Measurements from ENCODE around the gene ACER3.
"Not testable (repeated sequence)": the region's sequence is repeated elsewhere in the genome, so short reads cannot be mapped to it uniquely, and the experiment has no call there.

ACER3 gene

DNA sequence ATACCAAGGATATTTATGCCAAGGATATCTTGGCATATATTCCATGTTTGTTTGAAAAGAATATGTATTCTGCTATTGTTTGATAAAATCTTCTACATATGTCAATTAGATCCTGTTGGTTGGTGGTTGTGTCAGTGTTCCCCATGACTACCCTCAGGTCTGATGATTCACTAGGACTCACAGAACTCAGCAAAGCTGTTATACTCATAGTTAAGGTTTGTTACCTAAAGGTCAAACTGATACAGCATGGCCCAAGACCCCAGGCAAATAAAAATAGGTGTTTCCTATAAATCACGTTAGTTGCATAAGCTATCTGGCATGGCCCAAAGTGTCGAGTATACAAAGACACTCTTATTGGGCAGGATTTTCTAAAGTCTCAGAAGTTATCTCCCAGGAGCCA is 143.2 kb downstream of the ACER3 start:
- DNase-seq: no peak

DNA sequence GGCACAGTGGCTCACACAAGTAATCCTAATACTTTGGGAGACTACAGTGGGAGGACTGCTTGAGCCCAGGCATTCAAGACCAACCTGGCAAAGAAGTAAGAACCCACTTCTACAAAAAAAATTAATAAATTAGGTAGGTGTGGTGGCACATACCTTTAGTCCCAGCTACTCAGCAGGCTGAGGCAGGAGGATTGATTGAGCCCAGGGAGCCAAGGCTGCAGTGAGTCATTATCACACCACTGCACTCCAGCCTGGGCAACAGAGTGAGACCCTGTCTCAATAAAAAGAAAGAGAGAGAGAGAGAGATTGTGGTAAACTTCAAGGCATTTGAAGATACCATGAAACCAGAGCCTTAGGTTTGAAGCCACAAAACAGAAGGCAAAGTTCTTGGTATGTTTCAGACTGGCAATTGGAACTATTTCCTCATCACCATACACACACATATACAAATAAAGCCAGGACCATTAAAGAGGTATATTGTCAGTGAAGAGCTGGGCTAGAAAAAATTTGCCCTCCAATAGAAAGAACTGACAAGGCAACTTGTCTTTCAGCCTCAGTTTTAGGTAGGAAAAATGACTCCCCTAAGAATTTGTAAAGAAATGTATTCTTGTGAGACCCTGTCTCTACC is 148.9 kb downstream of the ACER3 start:
- no peak for DNase-seq

DNA sequence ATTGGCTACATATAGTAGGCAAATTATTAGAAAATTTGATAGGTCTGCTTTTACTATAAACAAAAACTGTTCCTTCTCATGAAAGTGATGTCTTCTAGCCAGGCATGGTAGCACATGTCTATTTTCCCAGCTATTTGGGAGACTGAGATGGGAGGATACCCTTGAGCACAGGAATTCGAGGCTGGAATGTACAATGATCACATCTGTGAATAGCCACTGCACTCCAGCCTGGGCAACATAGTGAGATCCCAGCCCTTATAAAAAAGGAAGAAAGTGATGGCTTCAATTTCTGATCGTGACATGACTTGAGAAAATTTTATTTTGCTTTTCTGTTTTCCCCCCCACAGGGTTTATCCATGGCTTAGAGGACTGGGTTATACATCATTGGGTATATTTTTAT is 154.0 kb downstream of the ACER3 start:
- no peak for DNase-seq

DNA sequence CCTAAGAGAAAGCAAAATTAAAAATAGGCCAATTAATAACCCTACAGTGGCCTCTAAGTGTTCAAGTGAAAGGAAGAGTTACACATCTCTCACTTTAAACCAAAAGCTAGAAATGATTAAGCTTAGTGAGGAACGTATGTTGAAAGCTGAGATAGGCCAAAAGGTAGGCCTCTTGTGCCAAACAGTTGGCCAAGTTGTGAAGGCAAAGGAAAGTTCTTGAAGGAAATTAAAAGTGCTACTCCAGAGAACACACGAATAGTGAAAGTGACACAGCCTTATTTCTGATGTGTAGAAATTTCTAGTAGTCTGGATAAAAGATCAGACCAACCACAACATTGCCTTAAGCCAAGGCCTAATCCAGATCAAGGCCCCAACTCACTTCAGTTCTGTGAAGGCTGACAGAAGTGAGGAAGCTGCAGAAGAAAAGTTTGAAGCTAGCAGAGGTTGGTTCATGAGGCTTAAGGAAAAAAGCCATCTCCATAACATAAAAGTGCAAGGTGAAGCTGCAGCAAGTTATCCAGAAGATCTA is 157.7 kb downstream of the ACER3 start:
- not testable (repeated sequence) for DNase-seq

DNA sequence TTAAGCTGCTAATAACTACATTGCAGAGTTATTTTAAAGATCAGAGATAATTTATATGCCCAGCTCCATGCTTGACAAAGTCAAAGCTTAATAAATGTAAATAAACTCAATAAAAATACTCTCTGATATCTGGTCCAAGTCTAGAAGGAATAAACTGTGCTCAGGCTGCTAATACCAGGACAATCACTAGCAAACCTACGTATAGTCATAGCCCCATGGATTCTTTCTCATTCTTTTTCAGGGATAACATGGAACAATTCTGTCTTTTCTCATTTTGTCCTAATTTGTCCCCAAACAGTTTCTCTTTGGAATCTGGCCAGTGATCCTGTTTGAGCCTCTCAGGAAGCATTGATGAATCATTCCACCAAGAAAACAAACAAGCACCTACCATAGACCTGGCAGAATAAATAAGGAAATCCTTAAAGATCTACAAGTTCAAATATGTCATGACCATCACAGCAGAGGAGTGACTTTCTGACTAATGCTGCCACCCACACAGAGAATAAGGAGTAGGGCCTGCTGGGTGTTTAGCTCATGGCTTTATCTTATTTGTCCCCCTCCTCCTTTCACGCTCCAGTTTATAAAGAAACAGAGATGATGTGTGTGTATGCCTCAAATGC is 159.4 kb downstream of the ACER3 start:
- DNase-seq: no peak

DNA sequence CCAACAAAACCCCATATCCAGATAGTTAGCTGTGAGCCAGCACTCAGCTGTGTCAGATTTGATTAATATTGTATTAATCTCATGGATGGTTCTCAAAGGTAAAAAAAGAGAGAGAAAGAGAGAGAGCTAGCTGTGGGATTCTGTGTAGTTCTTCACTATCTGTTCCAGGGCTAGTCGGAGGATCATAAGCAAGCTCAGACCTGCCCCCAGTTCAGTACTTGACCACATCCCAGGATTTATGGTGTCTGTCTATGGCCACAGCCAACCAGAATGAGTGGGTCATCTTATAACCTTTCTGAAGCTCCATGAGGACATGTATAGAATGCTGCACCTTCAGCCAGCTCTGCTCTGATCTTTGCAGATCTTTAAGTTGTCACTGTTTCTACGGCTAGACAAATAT is 160.0 kb downstream of the ACER3 start:
- no peak for DNase-seq

DNA sequence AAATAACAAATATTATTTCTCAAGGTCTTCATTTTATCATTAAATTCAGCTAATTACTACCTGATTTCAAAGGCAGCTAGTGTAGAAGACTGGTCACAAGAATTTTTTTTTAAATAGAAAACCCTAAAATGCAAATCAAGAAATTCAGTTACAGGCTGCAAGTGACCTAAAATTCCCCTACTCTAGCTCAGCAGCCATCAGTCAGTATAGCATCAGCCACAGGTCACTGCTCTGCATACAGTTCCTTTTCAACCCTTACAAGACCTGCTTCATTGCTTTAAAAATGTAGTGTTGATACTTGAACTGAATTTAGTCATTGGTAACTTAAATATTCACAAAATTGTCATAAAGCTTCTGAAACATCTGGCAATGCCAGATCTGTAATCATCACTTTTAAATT is 164.0 kb downstream of the ACER3 start:
- no peak for DNase-seq

DNA sequence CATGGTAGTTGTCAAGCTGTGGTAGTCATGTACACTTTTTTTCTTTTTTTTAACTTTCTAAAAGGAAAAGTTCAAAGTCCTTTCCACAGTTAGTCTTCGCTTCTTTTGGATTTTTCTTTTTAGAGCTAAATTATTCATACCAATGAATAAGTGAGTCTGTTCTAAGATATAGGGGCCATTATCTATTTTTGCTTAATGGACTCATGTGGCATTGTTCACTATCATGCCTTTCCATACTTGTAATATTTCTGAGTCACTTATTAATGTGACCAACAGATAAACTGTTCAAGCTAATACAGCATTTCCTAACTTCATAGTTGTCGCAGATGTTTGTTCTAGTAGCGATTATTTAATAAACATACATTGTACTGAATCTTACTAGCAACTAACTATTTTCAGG is 165.5 kb downstream of the ACER3 start:
- no peak for DNase-seq

DNA sequence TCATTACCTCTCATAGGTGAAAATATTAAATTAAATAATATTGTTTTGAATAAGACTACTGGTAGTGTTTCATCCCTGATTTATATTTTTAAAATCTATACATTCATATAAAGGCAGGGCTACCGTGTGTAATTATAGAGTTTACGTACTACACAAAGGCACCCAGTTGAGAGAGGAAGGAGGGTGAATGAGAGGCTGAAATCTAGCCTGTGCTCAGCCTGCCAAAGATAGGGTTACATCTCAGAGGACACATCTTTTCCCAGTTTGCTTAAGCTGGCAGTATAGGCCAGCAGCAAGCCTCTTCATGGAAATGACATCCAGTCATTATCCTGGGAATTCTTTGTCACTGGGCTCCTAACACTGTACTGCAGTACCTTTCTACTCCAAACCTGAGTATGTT is 166.0 kb downstream of the ACER3 start:
- no peak for DNase-seq

DNA sequence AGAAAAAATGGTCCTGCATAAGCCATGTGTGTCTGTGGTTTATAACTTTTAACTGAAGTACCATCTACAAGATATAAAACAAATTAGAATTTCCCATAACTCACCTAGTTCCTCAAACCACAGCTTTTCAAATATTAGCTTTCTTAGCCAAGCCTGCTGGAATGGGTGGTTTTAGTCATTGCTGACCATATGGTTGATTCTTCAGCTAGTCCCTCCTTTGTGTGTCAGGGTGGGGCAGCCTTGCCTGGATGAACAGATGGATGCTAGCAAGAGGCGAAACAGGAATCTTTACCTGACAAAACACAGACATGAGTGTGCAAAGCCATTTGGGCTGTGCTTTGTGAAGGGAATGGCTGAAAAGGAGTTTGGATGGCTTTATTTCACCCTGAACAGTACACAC is 166.6 kb downstream of the ACER3 start:
- DNase-seq: no peak

DNA sequence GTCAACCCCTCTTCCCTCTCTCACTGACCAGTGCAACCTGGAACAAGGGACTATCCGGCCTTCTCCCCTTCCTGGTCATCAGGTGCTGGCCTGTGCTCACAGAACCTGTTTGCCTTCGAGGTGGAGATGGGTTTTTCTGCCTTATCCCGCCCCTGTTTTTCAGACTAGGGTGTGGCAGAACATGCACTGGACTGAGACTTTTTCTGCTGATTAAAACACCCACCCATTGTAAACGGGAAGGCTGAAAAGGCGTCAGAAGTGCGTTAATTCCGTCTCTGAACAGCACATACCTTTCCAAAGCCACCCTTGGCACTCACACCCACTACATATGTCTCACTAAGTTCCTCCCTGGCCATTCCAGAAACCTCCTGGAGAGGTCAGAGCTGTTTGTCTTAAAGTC is 169.1 kb downstream of the ACER3 start:
- DNase-seq: no peak

DNA sequence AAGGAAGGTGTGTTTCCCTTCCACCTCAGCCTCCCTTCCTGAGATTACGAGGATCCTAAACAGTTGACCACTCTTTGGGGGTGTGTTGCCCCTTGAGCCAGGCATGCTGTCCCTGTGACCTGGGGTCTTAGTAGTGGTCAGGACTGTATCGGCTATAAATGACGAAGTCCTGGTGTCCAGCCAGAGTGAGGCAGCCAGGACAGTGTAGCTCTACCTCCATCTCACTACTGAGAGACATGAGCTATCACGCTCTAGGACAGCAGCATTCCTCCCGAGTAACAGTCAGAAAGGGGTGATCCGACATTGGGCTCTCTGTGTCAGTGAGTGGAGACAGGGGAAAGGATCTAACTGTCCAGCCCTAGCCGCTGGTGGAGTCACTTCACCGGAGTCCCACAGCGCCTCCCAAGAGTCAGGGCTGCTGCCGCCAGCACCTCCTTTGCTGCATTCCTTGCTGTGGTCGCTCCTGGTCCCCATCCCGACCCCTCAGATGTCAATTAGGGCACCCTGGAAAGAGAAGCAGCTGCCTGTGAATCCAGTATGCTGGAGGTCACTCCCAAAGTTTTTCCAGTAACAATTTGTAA is 170.2 kb downstream of the ACER3 start:
- DNase-seq: no peak

DNA sequence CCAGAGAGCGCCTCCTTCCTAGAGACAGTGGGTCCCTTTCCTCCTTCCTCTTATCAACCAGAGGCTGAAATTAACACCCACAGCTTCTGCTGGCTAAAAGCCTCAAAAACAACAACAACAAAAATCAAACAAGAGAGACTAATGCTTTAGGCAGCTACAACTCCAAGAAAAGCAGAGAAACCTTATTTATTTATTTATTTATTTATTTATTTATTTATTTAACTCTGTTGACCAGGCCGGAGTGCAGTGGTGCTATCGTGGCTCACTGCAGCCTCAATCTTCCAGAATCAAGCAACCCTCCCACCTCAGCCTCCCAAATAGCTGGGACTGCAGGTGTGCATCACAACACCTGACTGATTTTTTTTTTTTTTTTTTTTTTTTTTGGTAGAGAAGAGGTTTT is 170.9 kb downstream of the ACER3 start:
- no peak for DNase-seq

DNA sequence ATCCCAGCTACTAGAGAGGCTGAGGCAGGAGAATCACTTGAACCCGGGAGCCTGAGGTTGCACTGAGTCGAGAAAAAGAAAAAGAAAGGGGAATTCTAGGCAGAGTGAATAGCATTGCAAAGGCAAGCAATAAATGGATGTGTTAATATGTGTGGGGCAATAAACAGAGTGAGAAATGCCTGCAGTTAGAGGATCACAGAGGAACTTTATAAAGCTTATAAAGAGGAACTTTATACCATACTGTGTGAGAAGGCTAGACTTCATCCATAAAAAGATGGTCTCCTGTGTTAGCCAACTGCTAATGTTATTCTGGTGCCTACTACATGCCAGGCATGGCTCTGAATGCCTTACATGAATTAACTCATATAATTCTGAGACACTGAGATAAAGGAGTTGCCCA is 174.3 kb downstream of the ACER3 start:
- no peak for DNase-seq

DNA sequence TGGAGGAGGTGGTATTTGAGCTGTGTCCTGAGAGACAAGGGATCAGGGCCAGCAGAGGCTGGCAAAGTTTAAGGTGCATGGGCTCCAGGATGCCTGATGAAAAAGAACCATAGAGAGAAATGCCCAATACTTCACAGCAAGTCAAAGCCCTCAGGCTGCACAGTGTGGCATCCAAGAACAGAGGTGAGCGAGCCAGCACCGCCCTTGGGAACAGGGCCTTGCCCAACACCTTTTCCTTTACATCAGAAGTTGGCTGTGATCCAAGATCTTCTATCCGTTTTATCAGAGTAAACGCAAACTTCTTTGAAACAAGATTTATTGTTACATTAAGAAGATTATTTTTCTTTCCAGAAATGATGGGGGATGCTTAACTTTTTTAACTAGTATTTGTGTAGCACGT is 174.9 kb downstream of the ACER3 start:
- DNase-seq: no peak

DNA sequence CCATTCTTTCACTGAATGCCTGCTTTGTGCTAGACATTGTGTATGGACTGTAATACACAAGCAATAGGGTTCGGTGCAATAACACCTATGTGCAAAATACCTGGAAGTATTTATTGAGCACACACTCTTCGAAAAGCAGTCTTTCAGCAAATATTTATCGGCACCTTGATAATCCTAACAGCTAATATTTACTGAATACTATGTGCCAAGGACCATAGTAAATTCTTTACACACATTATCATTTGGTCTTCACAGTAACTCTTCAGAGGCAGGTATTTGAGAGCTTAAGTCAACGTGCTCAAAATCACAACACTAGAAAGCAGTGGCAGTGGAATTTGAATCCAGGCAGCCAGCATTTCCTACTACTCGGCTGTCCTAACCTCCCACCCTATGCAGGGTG is 175.7 kb downstream of the ACER3 start:
- no peak for DNase-seq

DNA sequence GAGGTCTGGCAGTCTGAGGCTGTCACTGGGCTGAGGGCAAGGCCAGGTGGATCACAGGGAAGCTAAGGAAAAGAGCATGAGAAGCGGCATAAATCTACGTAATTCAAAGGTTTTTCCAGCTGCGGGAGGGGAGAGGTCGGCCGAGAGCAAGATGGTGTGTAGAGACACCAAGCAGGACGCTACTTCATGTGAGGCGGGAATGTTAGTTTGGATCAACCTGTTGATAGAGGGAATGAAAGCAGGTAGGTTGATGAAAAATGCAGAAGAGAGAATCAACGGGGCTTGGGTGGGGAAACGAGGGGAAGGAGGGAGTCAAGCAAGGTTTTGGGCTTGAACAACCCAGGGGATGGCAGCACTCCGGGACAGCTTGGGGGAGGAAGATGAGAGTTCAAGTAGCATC is 176.3 kb downstream of the ACER3 start:
- no peak for DNase-seq

DNA sequence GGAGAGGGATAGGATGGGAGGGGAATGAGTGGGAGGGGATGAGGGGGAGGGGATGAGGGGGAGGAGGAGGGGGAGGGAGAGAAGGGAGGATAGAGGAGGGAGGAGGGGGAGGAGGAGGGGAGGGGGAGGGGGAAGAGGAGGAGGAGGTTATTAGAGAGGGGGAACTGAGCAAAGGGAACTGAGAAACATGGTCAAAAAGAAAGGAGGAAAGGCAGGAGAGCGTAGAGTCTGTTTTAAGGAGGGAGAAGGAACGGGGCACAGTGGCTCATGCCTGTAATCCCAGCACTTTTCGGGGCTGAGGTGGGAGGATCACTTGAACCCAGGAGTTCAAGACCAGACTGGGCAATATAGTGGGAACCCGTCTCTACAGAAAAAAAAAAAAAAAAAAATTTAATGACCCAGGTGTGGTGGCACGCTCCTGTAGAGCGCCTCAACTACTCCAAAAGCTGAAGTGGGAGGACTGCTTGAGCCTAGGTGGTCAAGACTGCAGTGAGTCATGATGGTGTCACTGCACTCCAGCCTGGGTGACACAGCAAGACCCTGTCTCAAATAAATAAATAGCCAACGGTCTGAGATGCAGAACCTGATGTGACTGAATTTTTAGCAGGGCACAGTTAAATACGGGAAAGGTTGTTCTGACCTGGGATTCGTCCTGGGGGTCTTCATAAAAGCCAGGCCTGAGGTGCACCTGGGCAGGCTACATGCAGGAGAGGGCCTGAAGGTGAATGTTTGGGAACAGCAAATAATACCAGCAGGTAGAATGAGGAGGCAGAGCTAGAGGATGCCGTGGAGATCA is 177.5 kb downstream of the ACER3 start:
- no peak for DNase-seq

DNA sequence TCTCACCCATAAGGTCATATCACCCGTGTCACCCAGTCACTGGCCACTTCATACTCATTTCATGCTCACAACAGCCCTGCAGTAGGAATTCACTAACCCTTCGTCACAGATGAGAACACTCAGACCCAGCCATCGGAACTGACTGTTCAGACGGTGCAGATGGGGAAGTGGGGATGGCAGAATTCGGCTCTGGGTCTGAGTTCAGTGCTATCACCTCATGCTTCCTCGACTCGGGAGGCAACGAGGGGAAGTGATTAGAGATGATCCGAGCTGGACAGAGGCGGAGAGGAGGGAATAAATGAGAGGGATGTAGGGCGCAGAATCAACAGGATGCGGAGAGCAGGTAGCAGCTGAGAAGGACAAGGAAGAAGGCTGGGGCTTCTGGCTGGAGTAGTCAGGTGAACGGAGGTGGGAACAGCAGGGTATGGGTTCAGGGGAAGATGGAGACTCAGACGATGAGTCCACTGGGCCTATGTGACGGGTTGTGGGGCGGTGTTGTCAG is 178.2 kb downstream of the ACER3 start:
- DNase-seq: no peak

DNA sequence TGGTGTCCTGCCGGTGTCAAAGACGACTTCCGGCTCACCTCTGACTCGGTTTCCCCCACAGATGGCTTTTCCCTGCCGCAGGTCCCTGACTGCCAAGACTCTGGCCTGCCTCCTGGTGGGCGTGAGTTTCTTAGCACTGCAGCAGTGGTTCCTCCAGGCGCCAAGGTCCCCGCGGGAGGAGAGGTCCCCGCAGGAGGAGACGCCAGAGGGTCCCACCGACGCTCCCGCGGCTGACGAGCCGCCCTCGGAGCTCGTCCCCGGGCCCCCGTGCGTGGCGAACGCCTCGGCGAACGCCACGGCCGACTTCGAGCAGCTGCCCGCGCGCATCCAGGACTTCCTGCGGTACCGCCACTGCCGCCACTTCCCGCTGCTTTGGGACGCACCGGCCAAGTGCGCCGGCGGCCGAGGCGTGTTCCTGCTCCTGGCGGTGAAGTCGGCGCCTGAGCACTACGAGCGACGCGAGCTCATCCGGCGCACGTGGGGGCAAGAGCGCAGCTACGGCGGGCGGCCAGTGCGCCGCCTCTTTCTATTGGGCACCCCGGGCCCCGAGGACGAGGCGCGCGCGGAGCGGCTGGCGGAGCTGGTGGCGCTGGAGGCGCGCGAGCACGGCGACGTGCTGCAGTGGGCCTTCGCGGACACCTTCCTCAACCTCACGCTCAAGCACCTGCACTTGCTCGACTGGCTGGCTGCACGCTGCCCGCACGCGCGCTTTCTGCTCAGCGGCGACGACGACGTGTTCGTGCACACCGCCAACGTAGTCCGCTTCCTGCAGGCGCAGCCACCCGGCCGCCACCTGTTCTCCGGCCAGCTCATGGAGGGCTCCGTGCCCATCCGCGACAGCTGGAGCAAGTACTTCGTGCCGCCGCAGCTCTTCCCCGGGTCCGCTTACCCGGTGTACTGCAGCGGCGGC is 179.0 kb downstream of the ACER3 start:
- DNase-seq: no peak

DNA sequence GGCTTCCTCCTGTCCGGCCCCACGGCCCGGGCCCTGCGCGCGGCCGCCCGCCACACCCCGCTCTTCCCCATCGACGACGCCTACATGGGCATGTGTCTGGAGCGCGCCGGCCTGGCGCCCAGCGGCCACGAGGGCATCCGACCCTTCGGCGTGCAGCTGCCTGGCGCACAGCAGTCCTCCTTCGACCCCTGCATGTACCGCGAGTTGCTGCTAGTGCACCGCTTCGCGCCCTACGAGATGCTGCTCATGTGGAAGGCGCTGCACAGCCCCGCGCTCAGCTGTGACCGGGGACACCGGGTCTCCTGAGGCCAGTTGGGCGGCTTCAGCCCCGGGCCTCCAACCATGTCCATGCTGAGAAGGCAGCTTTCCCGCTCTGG is 179.7 kb downstream of the ACER3 start:
- no peak for DNase-seq

DNA sequence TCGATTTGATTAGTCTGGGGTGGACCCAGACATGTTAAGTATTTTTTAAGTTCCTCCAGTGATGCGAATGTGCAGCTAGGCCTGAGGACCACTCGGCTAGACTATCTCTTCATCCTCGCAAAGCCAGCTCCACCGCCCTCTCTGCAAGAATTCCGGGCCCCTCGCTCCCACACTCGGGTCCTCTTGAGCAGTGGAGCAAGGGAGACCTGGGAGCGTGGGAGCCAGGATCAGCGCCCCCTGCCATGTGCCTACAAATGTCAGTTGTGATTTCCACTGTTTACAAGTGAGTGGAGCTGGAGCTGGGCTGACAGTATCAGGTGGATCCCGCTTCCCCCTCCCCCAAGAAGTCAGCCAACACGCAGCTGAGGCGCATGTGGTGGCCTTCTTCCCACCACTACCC is 180.2 kb downstream of the ACER3 start:
- no peak for DNase-seq
